Measurements from ENCODE around the gene RACGAP1. TPM values are rescaled to one million over a fixed set of nuclear protein-coding genes. Genes with fewer than 3 reads are reported as not detected.

The RACGAP1 gene
- total RNA-seq, 1 donor from 2014 or later = 112 TPM

- intact Hi-C loops (cut with micrococcal nuclease) = loop anchor here (1.0 to 10.0 kb wide), 7 partner anchors 13 to 282 kb away; partner anchors contain the start of genes LIMA1, RACGAP1 and SMARCD1
Observed at GRCh38 chr12:50057000-50057841, 31.9 kb upstream of the RACGAP1 start, which contains the start of gene ASIC1. TSS of gene ASIC1 (plus strand) at chr12:50057596. CDS start at chr12:50058767, 1,171 bp downstream.

DNA sequence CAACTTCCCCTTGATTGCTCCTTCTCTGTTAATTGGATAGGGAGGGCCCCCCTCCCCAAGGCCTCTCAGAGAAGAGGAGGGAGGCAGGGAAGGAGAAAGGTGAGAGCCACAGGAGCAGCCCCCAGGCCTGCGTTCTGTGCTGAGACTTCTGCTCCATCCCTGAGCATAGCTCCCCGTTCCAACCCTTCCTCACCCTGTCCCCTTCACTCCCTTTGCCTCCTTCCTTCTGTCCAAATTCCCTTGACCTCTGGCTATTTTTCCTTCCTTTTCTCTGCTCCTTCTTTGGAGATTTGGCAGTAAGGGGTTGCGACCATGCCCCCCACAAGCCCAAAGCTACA is 31.3 kb upstream of the RACGAP1 start:
- intact Hi-C loops (cut with micrococcal nuclease) = loop anchor here (1.0 to 10.0 kb wide), 7 partner anchors 14 to 282 kb away; partner anchors contain the start of genes LIMA1, RACGAP1 and SMARCD1

GRCh38 chr12:50055831-50056638 is 30.7 kb upstream of the RACGAP1 start:
- intact Hi-C loops (cut with micrococcal nuclease) = loop anchor here (1.0 to 10.0 kb wide), 7 partner anchors 14 to 281 kb away; partner anchors contain the start of genes LIMA1, RACGAP1 and SMARCD1

GRCh38 chr12:50053583-50053982 is 28.3 kb upstream of the RACGAP1 start:
- intact Hi-C loops (cut with micrococcal nuclease) = loop anchor here (10.0 kb wide), 1 partner anchor 279 kb away; no protein-coding TSS in a partner anchor

DNA sequence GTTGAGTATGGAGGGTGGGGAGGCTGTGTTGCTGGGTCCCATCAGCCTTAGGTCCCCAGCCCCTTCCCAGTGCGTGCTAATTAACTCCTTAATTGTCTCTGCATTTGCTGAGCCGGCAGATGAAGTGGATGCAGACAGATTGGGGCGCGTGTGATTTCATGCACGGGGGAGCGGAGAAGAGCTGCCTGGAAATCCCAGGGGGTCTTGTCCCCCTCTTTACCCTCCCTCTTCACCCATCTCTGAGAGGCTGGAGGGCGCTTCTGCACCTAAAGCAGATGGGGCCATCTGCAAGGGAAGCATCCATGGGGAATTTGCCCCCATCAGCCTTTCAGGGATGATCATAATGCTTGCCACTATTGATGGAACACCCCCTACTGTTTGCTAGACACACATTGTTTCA is 27.7 kb upstream of the RACGAP1 start:
- intact Hi-C loops (cut with micrococcal nuclease) = loop anchor here (10.0 kb wide), 1 partner anchor 278 kb away; no protein-coding TSS in a partner anchor

DNA sequence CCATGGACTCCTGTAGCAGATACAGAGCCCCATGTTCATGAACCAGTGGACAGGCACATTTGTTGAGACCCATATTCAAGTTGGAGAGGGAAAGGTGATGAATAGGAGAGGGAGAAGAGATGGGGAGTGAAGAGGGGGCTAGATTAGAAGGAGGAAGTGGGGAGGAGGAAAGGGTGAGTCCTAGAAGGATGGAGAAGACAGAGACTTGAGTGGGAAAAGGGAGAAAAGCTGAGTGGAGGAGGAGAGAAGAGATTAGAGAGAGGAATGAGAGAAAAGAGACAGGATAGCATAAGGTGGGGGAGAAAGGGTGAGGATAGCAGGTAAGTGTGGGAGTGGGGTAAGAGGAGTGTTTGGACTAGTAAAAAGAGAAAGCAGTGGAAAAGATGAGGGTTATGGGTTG is 27.2 kb upstream of the RACGAP1 start:
- intact Hi-C loops (cut with micrococcal nuclease) = loop anchor here (10.0 kb wide), 1 partner anchor 278 kb away; no protein-coding TSS in a partner anchor

- intact Hi-C loops (cut with micrococcal nuclease) = loop anchor here (10.0 kb wide), 1 partner anchor 276 kb away; no protein-coding TSS in a partner anchor
Observed at GRCh38 chr12:50051101-50051806, 26.0 kb upstream of the RACGAP1 start.

DNA sequence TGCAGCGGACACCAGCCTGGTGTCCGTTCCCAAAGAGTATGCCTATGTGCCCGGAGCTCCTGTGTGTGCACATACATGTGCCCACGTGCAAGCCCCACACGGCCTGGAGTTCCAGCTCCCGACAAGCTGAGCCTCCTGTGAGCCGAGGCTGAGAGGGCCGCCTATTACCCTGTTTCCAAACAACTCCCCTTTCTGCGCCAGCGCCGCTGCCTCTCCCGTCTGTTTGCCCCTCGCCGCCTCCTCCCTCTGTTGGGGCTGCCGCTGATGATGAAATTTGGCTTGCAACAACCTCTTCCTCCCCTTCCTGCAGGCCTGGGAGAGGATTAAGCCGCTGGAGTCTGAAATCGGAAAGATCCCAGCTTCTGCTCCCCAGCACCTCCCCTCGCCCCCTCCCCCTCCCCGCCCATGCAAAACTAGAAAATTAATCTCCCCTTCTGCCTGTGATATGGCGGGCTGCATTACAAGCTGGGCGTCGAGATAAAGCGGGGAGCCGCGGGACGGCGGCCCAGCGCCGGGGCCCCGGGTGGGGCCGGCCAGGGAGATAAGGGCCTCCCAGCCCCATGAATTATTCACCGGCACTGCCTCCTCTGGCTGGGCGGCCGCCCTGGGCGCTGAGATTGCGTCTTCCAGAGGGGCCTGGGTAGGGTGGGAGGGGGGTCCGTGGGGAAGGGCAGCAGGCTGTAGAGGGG is 25.3 kb upstream of the RACGAP1 start:
- intact Hi-C loops (cut with micrococcal nuclease) = loop anchor here (10.0 kb wide), 1 partner anchor 276 kb away; no protein-coding TSS in a partner anchor

GRCh38 chr12:50050119-50050385 is 24.8 kb upstream of the RACGAP1 start:
- intact Hi-C loops (cut with micrococcal nuclease) = loop anchor here (10.0 kb wide), 1 partner anchor 275 kb away; no protein-coding TSS in a partner anchor

DNA sequence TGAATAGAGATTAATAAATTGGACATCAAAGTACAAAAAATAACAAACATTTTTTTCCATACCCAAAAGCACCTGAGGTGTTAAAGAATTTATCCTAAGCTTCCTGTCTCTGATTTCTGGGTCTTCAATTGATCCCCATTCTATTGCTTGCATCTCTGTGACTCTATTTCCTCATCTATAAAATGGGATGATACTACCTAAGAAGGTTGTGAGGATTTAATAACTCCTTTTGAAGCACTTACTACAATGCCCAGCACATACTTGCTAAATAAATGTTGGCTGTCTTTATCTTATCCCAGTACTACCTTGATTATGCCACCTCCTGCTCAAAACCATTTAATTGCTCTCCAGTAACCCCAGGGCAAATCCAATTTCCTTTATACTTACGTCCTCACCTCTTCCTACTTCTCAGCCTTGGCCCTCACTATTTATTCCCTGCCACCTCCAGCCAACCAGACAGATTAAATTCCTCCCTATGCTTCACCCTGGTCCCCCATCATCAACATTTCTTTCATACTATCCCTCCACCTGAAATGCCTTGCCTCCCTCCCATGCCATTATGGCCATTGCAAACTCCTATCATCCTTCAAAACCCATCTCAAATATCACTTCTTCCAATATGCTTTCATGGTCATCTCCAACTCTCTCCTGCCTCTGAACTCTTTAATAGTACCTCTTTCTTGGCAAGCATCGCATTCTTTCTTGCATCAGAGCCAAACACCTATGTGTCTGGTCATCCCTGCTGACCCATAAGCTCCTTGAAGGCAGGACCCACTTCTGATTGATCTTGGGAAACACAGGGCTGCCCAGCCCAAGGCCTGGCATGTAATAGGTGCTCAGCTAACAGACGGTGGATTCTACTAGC is 24.2 kb upstream of the RACGAP1 start:
- intact Hi-C loops (cut with micrococcal nuclease) = loop anchor here (10.0 kb wide), 1 partner anchor 275 kb away; no protein-coding TSS in a partner anchor

DNA sequence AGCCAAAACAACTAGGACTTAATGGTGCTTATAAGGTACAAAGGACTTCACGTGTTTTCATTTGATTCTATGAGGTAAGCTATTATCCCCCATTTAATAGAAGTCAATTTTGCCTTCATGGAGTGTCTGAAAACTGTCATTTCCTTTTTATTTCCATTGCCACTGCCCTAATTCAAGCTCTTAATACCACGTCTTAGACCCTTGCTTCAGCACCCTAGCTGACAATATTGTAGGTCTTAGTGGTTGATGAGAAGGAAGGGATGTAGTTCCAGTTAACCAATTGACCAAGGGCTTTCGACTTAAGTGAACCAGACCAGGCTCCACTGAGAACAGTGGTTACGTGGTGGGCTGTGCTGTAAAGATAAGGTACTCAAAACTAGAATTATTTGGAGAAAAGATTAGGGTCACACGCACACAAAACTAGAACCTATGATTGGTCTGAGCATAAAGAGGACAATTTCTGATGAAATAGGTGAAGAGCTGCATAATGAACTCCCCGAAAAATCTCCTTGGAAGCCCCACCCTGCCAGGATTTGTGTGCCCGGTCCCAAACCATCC is 22.5 kb upstream of the RACGAP1 start:
- intact Hi-C loops (cut with micrococcal nuclease) = no loop called here

DNA sequence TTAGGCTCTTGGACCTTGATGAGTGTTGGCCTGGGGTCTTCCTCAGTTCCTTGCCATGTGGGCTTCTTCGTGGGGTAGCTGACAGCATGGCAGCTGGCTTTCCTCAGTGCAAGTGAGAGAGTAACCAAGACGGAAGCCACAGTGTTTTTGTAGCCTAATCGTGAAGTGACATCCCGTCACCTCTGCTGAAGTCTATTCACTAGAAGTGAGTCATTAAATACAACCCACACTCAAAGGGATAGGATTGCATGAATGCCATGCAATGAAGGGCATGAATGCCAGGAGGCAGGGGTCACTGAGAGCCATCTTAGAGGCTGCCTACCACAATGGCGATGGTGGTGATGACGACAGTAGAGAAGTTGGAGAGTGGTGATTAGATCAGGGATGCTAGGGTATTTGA is 18.6 kb upstream of the RACGAP1 start:
- intact Hi-C loops (cut with micrococcal nuclease) = no loop called here

DNA sequence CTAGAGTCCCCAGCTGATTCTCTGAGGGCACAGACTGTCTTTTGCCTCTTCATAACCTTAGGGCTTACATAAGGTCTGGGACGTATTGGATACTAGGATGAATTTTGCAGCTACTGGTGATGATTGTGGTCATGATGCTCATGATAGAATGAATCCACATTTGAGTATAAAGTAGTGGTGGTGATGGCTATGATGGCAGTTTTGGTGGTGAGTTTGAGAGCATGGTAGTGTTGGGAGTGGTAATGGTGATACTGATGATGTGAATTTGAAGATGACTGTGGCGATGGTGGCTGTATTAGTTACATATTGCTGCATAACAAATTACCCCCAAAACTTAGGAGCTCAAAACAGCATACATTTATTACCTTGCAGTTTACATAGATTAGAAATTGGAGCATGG is 18.0 kb upstream of the RACGAP1 start:
- intact Hi-C loops (cut with micrococcal nuclease) = no loop called here

- intact Hi-C loops (cut with micrococcal nuclease) = no loop called here
Observed at GRCh38 chr12:50042693-50043092, 17.4 kb upstream of the RACGAP1 start.

DNA sequence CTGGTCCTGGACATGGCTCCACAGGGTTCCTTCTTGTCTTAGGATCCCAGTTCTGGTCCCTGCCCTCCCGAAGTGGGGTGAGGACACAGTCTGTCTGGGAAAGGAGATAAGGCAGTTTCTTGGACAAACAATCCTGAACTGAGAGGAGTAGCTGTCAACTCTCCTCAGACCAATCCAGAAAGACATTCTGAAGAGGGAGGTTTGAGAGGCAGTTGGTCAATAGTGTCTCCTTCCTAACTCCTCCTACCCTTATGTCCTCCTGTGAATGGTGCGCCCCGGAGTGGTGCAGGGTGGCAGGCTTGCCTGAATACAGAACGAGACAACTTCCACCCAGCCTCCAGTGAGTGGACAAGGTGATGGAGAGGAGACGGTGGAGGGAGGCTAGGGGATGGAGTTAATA is 16.7 kb upstream of the RACGAP1 start:
- intact Hi-C loops (cut with micrococcal nuclease) = no loop called here

- intact Hi-C loops (cut with micrococcal nuclease) = no loop called here
Observed at GRCh38 chr12:50041062-50041860, 16.0 kb upstream of the RACGAP1 start.

DNA sequence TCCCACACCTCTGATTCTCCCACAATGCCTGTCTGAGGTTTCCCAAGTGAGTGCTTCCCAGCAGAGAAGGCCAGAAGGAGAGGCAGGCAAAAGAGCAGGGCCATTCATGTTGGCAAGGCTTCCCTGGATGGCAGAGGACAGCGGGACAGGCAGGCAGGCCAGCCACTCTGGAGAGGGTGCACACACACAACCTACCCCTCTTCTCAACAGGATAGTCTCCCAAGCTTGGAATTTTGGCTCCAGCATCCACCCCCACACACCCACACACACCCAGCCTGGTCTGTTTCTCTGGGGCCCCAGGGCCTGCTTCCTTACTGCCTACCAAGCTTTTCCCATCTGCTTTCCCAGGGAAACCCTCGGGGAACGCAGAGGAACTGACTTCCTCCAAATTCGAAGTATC is 15.4 kb upstream of the RACGAP1 start:
- intact Hi-C loops (cut with micrococcal nuclease) = no loop called here

DNA sequence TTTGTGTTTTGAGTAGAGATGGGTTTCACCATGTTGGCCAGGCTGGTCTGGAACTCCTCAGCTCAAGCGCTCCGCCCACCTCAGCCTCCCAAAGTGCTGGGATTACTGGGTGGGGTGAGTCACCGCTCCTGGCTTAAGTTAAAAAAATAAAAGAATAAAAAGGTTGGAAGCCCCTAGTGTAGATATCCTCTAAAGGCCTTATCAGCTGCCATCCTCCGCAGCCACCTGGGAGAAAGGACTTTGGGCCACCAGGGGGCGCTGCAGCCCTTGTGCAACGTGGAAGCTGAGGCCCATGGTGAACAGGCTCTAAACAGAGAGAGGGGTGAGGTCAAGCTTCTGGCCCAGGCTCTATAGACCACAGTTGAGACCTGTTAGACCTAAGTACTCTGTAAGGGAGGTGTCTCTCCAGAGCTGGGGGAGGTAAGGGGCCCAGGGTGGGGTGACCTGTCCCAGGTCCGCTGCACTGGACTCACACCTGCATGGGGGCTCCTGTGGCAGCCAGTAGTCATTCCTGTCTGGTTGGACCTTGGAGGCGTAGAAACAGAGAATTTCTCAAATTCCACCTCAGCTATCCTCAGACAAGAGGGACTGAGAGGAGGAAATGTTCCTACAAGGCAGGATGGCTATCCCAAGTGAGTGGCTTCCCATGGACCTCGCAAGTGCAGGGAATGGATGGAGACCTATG is 14.0 kb upstream of the RACGAP1 start:
- intact Hi-C loops (cut with micrococcal nuclease) = loop anchor here (1.0 kb wide), 4 partner anchors 14 to 72 kb away; partner anchors contain the start of gene RACGAP1

Data from T-helper 1 cell treated with Interleukin-12 subunit alpha and Interleukin-12 subunit beta and Interleukin-4 antibody, amounts not matched to agents 30 ng/mL and 1 ng/mL, for 36 hours (primary cell).